IPS-18a (cell line): ENCODE data around the gene RLBP1.

ENCODE experiments used
- H3K27ac ChIP-seq: one replicate; pipeline ENCODE4 v1.5.1; 2013; ENCODE audit warnings: low read length
- H3K27me3 ChIP-seq: one replicate; pipeline ENCODE4 v1.6.1; 2013; ENCODE audit warnings: mild to moderate bottlenecking, low read length; ENCODE audit not compliant: control insufficient read depth, insufficient read depth
- H3K36me3 ChIP-seq: one replicate; pipeline ENCODE4 v1.6.1; 2013; ENCODE audit warnings: low read depth, low read length; ENCODE audit not compliant: control insufficient read depth
- H3K4me1 ChIP-seq: one replicate; pipeline ENCODE4 v1.6.1; 2013; ENCODE audit warnings: low read depth, low read length; ENCODE audit not compliant: control insufficient read depth
- H3K4me3 ChIP-seq: one replicate; pipeline ENCODE4 v1.5.1; 2013; ENCODE audit warnings: low read length
- H3K9ac ChIP-seq: one replicate; pipeline ENCODE4 v1.6.1; 2013; ENCODE audit warnings: mild to moderate bottlenecking, low read length, moderate library complexity
- H3K9me3 ChIP-seq: one replicate; pipeline ENCODE4 v1.6.1; 2013; ENCODE audit warnings: low read depth, low read length; ENCODE audit not compliant: control insufficient read depth

Gene RLBP1

GRCh38 chr15:89175617-89176191, 45.7 kb downstream of the RLBP1 start:
- H3K36me3 ChIP-seq: no peaks in the 10 kb centered on the region
- no peaks in the 10 kb centered on the region for H3K9me3 ChIP-seq
- H3K4me3 ChIP-seq: no peak overlapping the region
- H3K4me1 ChIP-seq: no peaks in the 10 kb centered on the region
- no peak overlapping the region for H3K9ac ChIP-seq
- no peaks in the 10 kb centered on the region for H3K27me3 ChIP-seq
- H3K27ac ChIP-seq: no peak overlapping the region

- no peaks in the 10 kb centered on the region for H3K9me3 ChIP-seq
- no peaks in the 10 kb centered on the region for H3K4me1 ChIP-seq
- H3K36me3 ChIP-seq: no peaks in the 10 kb centered on the region
- no peak overlapping the region for H3K4me3 ChIP-seq
- no peaks in the 10 kb centered on the region for H3K27me3 ChIP-seq
- no peak overlapping the region for H3K27ac ChIP-seq
- no peak overlapping the region for H3K9ac ChIP-seq
These were observed 46.9 kb downstream of the RLBP1 start for GRCh38 chr15:89174476-89174875.

GRCh38 chr15:89172921-89173320, 48.5 kb downstream of the RLBP1 start:
- Histone ChIP-seq H3K9me3 (no peaks in the 10 kb centered on the region), H3K27me3 (no peaks in the 10 kb centered on the region), H3K27ac (no peak overlapping the region), H3K9ac (no peak overlapping the region), H3K36me3 (no peaks in the 10 kb centered on the region), H3K4me3 (no peak overlapping the region), H3K4me1 (no peaks in the 10 kb centered on the region)

- Histone ChIP-seq H3K9ac (no peak overlapping the region), H3K27ac (no peak overlapping the region), H3K4me1 (peaks cover under 1% of the 10 kb centered on the region), H3K36me3 (no peaks in the 10 kb centered on the region), H3K4me3 (no peak overlapping the region), H3K9me3 (no peaks in the 10 kb centered on the region), H3K27me3 (no peaks in the 10 kb centered on the region)
These were observed 50.0 kb downstream of the RLBP1 start for GRCh38 chr15:89171136-89172072.

GRCh38 chr15:89170364-89170763, 51.0 kb downstream of the RLBP1 start:
- no peak overlapping the region for H3K4me3 ChIP-seq
- H3K9me3 ChIP-seq: no peaks in the 10 kb centered on the region
- H3K27ac ChIP-seq: no peak overlapping the region
- peaks cover 11% of the 10 kb centered on the region for H3K4me1 ChIP-seq
- H3K9ac ChIP-seq: no peak overlapping the region
- H3K36me3 ChIP-seq: no peaks in the 10 kb centered on the region
- H3K27me3 ChIP-seq: no peaks in the 10 kb centered on the region

- no peak overlapping the region for H3K27ac ChIP-seq
- no peaks in the 10 kb centered on the region for H3K9me3 ChIP-seq
- no peak overlapping the region for H3K4me3 ChIP-seq
- no peaks in the 10 kb centered on the region for H3K27me3 ChIP-seq
- no peak overlapping the region for H3K9ac ChIP-seq
- peaks cover 11% of the 10 kb centered on the region for H3K4me1 ChIP-seq
- H3K36me3 ChIP-seq: no peaks in the 10 kb centered on the region
These were observed 53.0 kb downstream of the RLBP1 start for GRCh38 chr15:89168316-89168833.

- H3K27ac ChIP-seq: no peak overlapping the region
- no peaks in the 10 kb centered on the region for H3K36me3 ChIP-seq
- no peak overlapping the region for H3K4me3 ChIP-seq
- H3K4me1 ChIP-seq: peaks cover 11% of the 10 kb centered on the region
- H3K27me3 ChIP-seq: no peaks in the 10 kb centered on the region
- no peak overlapping the region for H3K9ac ChIP-seq
- no peaks in the 10 kb centered on the region for H3K9me3 ChIP-seq
These were observed 53.9 kb downstream of the RLBP1 start for GRCh38 chr15:89167267-89168176.

GRCh38 chr15:89165677-89166076, 55.7 kb downstream of the RLBP1 start:
- H3K9me3 ChIP-seq: no peaks in the 10 kb centered on the region
- no peaks in the 10 kb centered on the region for H3K27me3 ChIP-seq
- H3K9ac ChIP-seq: no peak overlapping the region
- H3K4me3 ChIP-seq: no peak overlapping the region
- H3K36me3 ChIP-seq: no peaks in the 10 kb centered on the region
- no peak overlapping the region for H3K27ac ChIP-seq
- H3K4me1 ChIP-seq: peaks cover 11% of the 10 kb centered on the region

GRCh38 chr15:89164712-89165211, 56.6 kb downstream of the RLBP1 start:
- Histone ChIP-seq H3K4me1 (peaks cover 11% of the 10 kb centered on the region), H3K9ac (no peak overlapping the region), H3K9me3 (no peaks in the 10 kb centered on the region), H3K4me3 (no peak overlapping the region), H3K36me3 (no peaks in the 10 kb centered on the region), H3K27me3 (no peaks in the 10 kb centered on the region), H3K27ac (no peak overlapping the region)

GRCh38 chr15:89163271-89164055, 57.9 kb downstream of the RLBP1 start:
- H3K27ac ChIP-seq: no peak overlapping the region
- H3K4me1 ChIP-seq: peaks cover 11% of the 10 kb centered on the region
- H3K9ac ChIP-seq: no peak overlapping the region
- no peaks in the 10 kb centered on the region for H3K9me3 ChIP-seq
- H3K27me3 ChIP-seq: no peaks in the 10 kb centered on the region
- H3K4me3 ChIP-seq: no peak overlapping the region
- H3K36me3 ChIP-seq: no peaks in the 10 kb centered on the region
